SK-N-SH (cell line): ENCODE results near the gene TBCE. TPM values are rescaled to one million over a fixed set of nuclear protein-coding genes. Genes with fewer than 3 reads are reported as not detected.

Source experiments
- CTCF ChIA-PET: fragments of 300-600, 350-600 bp; formaldehyde crosslinking; extraction: SDS; loops from one replicate; lab custom pipeline; 2021; lab: Yijun Ruan, JAX
- POLR2A ChIA-PET: fragments of 350-600 bp; sonication (Branson Sonifier 250); formaldehyde crosslinking; extraction: SDS; loops from one replicate; lab custom pipeline; 2020; ENCODE audit warnings: antibody characterized with exemption, inconsistent platforms; lab: Yijun Ruan, JAX
- DNase-seq: peaks from one replicate; pipeline ENCODE4 v3.0.0; 2012
- H2AFZ ChIP-seq: fragments of 200-600 bp; sonication (generic); 2 replicates; pipeline ENCODE4 v1.8.1; 2016; ENCODE audit warnings: antibody characterized with exemption, mild to moderate bottlenecking, low read depth
- H3F3A ChIP-seq: fragments of 200-600 bp; sonication (generic); replicated peaks from 2 replicates; pipeline ENCODE3; 2016; ENCODE audit warnings: antibody characterized with exemption, mild to moderate bottlenecking; ENCODE audit not compliant: insufficient read depth
- H3K27ac ChIP-seq, 2 experiments: fragments of 200-500 bp in 1 of 2; fragments of 200-600 bp in 1 of 2; sonication (Bioruptor generic) in 1 of 2; sonication (generic), shearing (Covaris generic) in 1 of 2; 2 replicates each; pipeline versions ENCODE4 v1.5.1 to v1.6.1; 2014 to 2016; ENCODE audit warnings: low read depth in 2 of 2, inconsistent platforms in 1 of 2, low read length in 1 of 2, mild to moderate bottlenecking in 1 of 2, mixed read lengths in 1 of 2
- H3K27me3 ChIP-seq: fragments of 200-600 bp; sonication (generic), shearing (Covaris generic); 2 replicates; pipeline ENCODE4 v1.6.1; 2016; ENCODE audit warnings: mixed run types; ENCODE audit not compliant: insufficient read depth
- H3K36me3 ChIP-seq, 2 experiments: fragments of 200-500 bp in 1 of 2; fragments of 200-600 bp in 1 of 2; sonication (Bioruptor generic) in 1 of 2; sonication (generic) in 1 of 2; replicated peaks in 1 of 2; 2 replicates each; pipeline versions ENCODE3 to v1.5.1; 2014 to 2016; ENCODE audit warnings: low read length in 1 of 2, mild to moderate bottlenecking in 1 of 2; ENCODE audit not compliant: insufficient read depth in 2 of 2, control insufficient read depth in 1 of 2
- H3K4me1 ChIP-seq, 2 experiments: fragments of 200-500 bp in 1 of 2; fragments of 200-600 bp in 1 of 2; sonication (Bioruptor generic) in 1 of 2; sonication (generic), shearing (Covaris generic) in 1 of 2; 2 replicates each; pipeline versions ENCODE4 v1.5.1 to v1.6.1; 2014 to 2016; ENCODE audit warnings: low read depth in 1 of 2, low read length in 1 of 2, mixed run types in 1 of 2; ENCODE audit not compliant: insufficient read depth in 2 of 2, control insufficient read depth in 1 of 2
- H3K4me2 ChIP-seq: fragments of 200-600 bp; sonication (generic), shearing (Covaris generic); 2 replicates; pipeline ENCODE4 v1.6.1; 2017; ENCODE audit warnings: mixed run types
- H3K4me3 ChIP-seq, 2 experiments: fragments of 200-500 bp in 1 of 2; fragments of 200-600 bp in 1 of 2; sonication (Bioruptor generic) in 1 of 2; sonication (generic), shearing (Covaris generic) in 1 of 2; 2 replicates each; pipeline versions ENCODE4 v1.5.1 to v1.8.1; 2014 to 2016; ENCODE audit warnings: low read depth in 2 of 2, inconsistent platforms in 1 of 2, low read length in 1 of 2, mild to moderate bottlenecking in 1 of 2, mixed read lengths in 1 of 2, moderate library complexity in 1 of 2
- H3K79me2 ChIP-seq: fragments of 200-600 bp; sonication (generic); 2 replicates; pipeline ENCODE4 v1.8.1; 2017; ENCODE audit warnings: mild to moderate bottlenecking; ENCODE audit not compliant: insufficient read depth
- H3K9ac ChIP-seq: fragments of 200-600 bp; sonication (generic); 2 replicates; pipeline ENCODE4 v1.6.1; 2017; ENCODE audit warnings: mixed run types
- H3K9me2 ChIP-seq: fragments of 200-600 bp; sonication (generic); 2 replicates; pipeline ENCODE4 v1.6.1; 2017; ENCODE audit warnings: mixed run types
- H3K9me3 ChIP-seq: fragments of 200-600 bp; sonication (generic); 2 replicates; pipeline ENCODE4 v1.6.1; 2017; ENCODE audit warnings: mixed run types, mild to moderate bottlenecking, moderate library complexity
- H4K20me1 ChIP-seq: fragments of 200-600 bp; sonication (generic); 2 replicates; pipeline ENCODE4 v1.6.1; 2017; ENCODE audit warnings: mild to moderate bottlenecking, mixed run types; ENCODE audit not compliant: insufficient read depth
- CHD2 ChIP-seq: fragments of 150-350 bp; IDR thresholded peaks from 2 replicates; pipeline ENCODE4 v1.6.1; 2018; ENCODE audit warnings: low read length; ENCODE audit not compliant: partially characterized antibody
- ELF1 ChIP-seq: IDR thresholded peaks from 2 replicates; pipeline ENCODE4 v1.4.0; 2012
- EP300 ChIP-seq, 2 experiments: IDR thresholded peaks; 2 replicates each; pipeline versions ENCODE4 v1.4.0 to v1.6.1; 2012; ENCODE audit warnings: borderline replicate concordance in 1 of 2, low read depth in 1 of 2, low read length in 1 of 2
- FOXJ3 ChIP-seq: sonication (generic); formaldehyde crosslinking; IDR thresholded peaks from 2 replicates; pipeline ENCODE4 v1.5.1; 2020; ENCODE audit warnings: mild to moderate bottlenecking, missing genetic modification reagents
- GABPA ChIP-seq: IDR thresholded peaks from 2 replicates; pipeline ENCODE4 v1.4.0; 2012; ENCODE audit warnings: low read depth, mild to moderate bottlenecking
- JUND ChIP-seq: IDR thresholded peaks from 2 replicates; pipeline ENCODE4 v1.4.0; 2012
- MEF2A ChIP-seq: IDR thresholded peaks from 2 replicates; pipeline ENCODE4 v1.4.0; 2012; ENCODE audit warnings: low read depth, borderline replicate concordance
- POLR2AphosphoS5 ChIP-seq: IDR thresholded peaks from 2 replicates; pipeline ENCODE4 v1.6.1; 2012; ENCODE audit warnings: low read depth, low read length
- RCOR1 ChIP-seq: fragments of 150-350 bp; IDR thresholded peaks from 2 replicates; pipeline ENCODE4 v1.6.1; 2017; ENCODE audit warnings: antibody characterized with exemption, low read length
- SIN3A ChIP-seq: IDR thresholded peaks from 2 replicates; pipeline ENCODE4 v1.6.1; 2012; ENCODE audit warnings: low read depth, mild to moderate bottlenecking, low read length, moderate library complexity, borderline replicate concordance
- SMC3 ChIP-seq: IDR thresholded peaks from 2 replicates; pipeline ENCODE4 v1.6.1; 2012; ENCODE audit warnings: low read depth, low read length, improper control_type of control experiment
- TAF1 ChIP-seq: IDR thresholded peaks from 2 replicates; pipeline ENCODE4 v1.6.1; 2012; ENCODE audit warnings: low read depth, mild to moderate bottlenecking, low read length, moderate library complexity, borderline replicate concordance
- TCF12 ChIP-seq: IDR thresholded peaks from 2 replicates; pipeline ENCODE4 v1.4.0; 2012
- TEAD4 ChIP-seq: IDR thresholded peaks from 2 replicates; pipeline ENCODE4 v1.4.0; 2012; ENCODE audit warnings: mild to moderate bottlenecking, borderline replicate concordance; ENCODE audit not compliant: insufficient read depth
- YY1 ChIP-seq: IDR thresholded peaks from 2 replicates; pipeline ENCODE4 v1.4.0; 2012; ENCODE audit warnings: low read depth, mild to moderate bottlenecking
- ZBTB33 ChIP-seq: IDR thresholded peaks from 2 replicates; pipeline ENCODE4 v1.4.0; 2012; ENCODE audit warnings: low read depth, borderline replicate concordance
- WGBS: methylation state at CpG from one replicate; pipeline ENCODE4 v1.1.6; 2017; ENCODE audit warnings: low lambda C conversion rate; 5-methylcytosine and 5-hydroxymethylcytosine counted together
- polyA plus RNA-seq, 3 experiments: library from polyadenylated mRNA; depleted of rRNA; stranded (reverse); fragments of >200 nt; gene quantifications; 2 replicates each; pipeline ENCODE4 v1.2.3, GENCODE V29; 2012
- TF ChIP-seq, protein P1 (sequence below): IDR thresholded peaks from 2 replicates; pipeline ENCODE4; 2012
- TF ChIP-seq, protein P2 (sequence below): IDR thresholded peaks from 2 replicates; pipeline ENCODE4 v1.6.1; 2012; ENCODE audit warnings: mild to moderate bottlenecking, low read depth, low read length, moderate library complexity
- TF ChIP-seq, protein P3 (sequence below): fragments of 150-350 bp; IDR thresholded peaks from 2 replicates; pipeline ENCODE4 v1.6.1; 2016; ENCODE audit warnings: mild to moderate bottlenecking, low read depth, low read length

TBCE gene
- polyA plus RNA-seq, 1 of the 3 experiments (the other 2 are of a cell fraction), result 18.3 TPM

GRCh38 chr1:235327559-235328270, 39.5 kb upstream of the TBCE start, which contains the start of gene ARID4B (continued):
- TF ChIP-seq ELF1 (peak; percentile 26; the same call in 1 of the 2 replicates), TEAD4 (no peak), TAF1 (peak; percentile 89), CHD2 (no peak), TCF12 (0 out of 2 replicates have a peak, but pooled peaks have one; percentile 18), GABPA (peak; percentile 46; the same call in 1 of the 2 replicates), YY1 (no peak), SIN3A (peak; percentile 68), JUND (no peak), SMC3 (no peak)
- TF ChIP-seq, protein P1, sequence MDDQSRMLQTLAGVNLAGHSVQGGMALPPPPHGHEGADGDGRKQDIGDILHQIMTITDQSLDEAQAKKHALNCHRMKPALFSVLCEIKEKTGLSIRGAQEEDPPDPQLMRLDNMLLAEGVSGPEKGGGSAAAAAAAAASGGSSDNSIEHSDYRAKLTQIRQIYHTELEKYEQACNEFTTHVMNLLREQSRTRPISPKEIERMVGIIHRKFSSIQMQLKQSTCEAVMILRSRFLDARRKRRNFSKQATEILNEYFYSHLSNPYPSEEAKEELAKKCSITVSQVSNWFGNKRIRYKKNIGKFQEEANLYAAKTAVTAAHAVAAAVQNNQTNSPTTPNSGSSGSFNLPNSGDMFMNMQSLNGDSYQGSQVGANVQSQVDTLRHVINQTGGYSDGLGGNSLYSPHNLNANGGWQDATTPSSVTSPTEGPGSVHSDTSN, result peak; percentile 50

DNA sequence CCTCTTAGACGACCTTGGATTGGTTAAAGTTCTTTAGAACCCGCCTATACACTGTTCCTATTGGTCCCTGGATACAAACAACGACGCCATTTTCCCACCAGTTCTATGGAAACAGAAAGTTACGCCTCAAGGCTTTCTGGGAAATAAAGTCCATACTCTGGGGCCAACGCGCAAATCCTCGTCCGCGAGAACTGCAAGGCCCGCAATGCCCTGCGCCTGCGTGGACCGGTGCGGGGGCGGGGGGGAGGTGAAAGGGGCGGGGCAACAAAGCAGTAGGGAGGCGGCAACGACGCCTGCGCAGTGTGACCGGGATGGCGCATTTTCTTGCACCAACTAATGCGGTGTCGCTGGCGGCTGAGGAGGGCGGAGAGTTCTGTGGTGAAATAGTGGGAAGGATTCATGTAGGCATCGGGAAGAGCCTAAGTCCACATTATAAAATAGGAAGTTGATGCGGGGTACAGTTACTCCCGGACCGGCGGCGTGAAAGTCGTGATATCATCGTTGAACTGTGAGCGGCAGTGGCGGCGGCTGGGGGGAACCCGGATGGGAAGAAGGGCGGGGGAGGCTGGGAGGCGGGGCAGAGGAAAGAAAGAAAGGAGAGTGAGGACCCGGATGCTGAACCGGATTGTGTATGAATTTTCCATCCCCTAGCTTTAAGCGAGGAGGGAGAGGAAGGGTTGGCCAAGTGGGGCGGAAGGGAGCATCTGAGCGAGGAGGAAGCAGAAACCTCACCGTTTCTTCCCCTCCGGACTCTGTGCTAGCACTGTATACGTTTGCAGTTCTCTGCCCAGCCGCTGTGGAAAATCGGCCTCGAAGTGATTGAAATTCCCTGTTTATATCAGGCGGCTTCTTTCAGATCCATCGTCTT, 38.7 kb upstream of the TBCE start, which contains the start of gene GGPS1:
Gene GGPS1 (plus strand): TSS at position 300 of the 868 bp plus-strand sequence. CDS start 6,695 bp downstream, outside the sequence.
- ChIA-PET CTCF (interaction anchor here (1.0 to 5.9 kb wide), 6 partner anchors 39 to 110 kb away, joined by 3 to 34 read pairs (median 4); partner anchors contain the start of gene TBCE), POLR2A (interaction anchor here (1.0 to 1.8 kb wide), 3 partner anchors 11 to 87 kb away, joined by 3 to 6 read pairs (median 5); partner anchors contain the start of gene TBCE)
- H3K9me2 ChIP-seq, result no peaks in the 10 kb centered on the region
- WGBS, result under 1% methylated on average over 54 of the region's 54 CpGs
- H3K36me3 ChIP-seq, result peaks cover 14 to 28% of the 10 kb centered on the region in 2 experiments
- peak within 1 kb of the TSS; percentile 94 for H3K4me2 ChIP-seq
- H4K20me1 ChIP-seq, result peaks cover 58% of the 10 kb centered on the region
- H3K4me3 ChIP-seq, result peak within 1 kb of the TSS; percentile 86
- peaks cover 87% of the 10 kb centered on the region for H3K79me2 ChIP-seq
- H3K4me1 ChIP-seq, result peaks cover 13 to 28% of the 10 kb centered on the region in 2 experiments; a peak in 3 of 4 replicates
- peak; percentile 92 for DNase-seq
- H3K9ac ChIP-seq, result peak within 1 kb of the TSS; percentile 91
- H2AFZ ChIP-seq, result peak within 1 kb of the TSS; percentile 80
- H3K27ac ChIP-seq, result peak within 1 kb of the TSS; percentile 96 to 99
- no peaks in the 10 kb centered on the region for H3K27me3 ChIP-seq
- peaks cover 19% of the 10 kb centered on the region for H3F3A ChIP-seq
- H3K9me3 ChIP-seq, result no peaks in the 10 kb centered on the region
- TF ChIP-seq RCOR1 (no peak; the same call in 1 of the 2 replicates), MEF2A (no peak), SMC3 (peak; percentile 32), EP300 (IDR thresholded peaks at IDR 0.05; ENCODE audit: borderline replicate concordance in 1 of 2, low read depth in 1 of 2, low read length in 1 of 2) (peak; percentile 8 to 13; a peak in 1 of 4 replicates), JUND (no peak), POLR2AphosphoS5 (peak; percentile 94), ZBTB33 (0 out of 2 replicates have a peak, but pooled peaks have one; percentile 56), YY1 (peak; percentile 85; the same call in 1 of the 2 replicates), FOXJ3 (CRISPR knock-in tag) (0 out of 2 replicates have a peak, but pooled peaks have one; percentile 43)
- TF ChIP-seq, protein P2, sequence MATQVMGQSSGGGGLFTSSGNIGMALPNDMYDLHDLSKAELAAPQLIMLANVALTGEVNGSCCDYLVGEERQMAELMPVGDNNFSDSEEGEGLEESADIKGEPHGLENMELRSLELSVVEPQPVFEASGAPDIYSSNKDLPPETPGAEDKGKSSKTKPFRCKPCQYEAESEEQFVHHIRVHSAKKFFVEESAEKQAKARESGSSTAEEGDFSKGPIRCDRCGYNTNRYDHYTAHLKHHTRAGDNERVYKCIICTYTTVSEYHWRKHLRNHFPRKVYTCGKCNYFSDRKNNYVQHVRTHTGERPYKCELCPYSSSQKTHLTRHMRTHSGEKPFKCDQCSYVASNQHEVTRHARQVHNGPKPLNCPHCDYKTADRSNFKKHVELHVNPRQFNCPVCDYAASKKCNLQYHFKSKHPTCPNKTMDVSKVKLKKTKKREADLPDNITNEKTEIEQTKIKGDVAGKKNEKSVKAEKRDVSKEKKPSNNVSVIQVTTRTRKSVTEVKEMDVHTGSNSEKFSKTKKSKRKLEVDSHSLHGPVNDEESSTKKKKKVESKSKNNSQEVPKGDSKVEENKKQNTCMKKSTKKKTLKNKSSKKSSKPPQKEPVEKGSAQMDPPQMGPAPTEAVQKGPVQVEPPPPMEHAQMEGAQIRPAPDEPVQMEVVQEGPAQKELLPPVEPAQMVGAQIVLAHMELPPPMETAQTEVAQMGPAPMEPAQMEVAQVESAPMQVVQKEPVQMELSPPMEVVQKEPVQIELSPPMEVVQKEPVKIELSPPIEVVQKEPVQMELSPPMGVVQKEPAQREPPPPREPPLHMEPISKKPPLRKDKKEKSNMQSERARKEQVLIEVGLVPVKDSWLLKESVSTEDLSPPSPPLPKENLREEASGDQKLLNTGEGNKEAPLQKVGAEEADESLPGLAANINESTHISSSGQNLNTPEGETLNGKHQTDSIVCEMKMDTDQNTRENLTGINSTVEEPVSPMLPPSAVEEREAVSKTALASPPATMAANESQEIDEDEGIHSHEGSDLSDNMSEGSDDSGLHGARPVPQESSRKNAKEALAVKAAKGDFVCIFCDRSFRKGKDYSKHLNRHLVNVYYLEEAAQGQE, result no peak; the same call in 1 of the 2 replicates
- TF ChIP-seq, protein P3, sequence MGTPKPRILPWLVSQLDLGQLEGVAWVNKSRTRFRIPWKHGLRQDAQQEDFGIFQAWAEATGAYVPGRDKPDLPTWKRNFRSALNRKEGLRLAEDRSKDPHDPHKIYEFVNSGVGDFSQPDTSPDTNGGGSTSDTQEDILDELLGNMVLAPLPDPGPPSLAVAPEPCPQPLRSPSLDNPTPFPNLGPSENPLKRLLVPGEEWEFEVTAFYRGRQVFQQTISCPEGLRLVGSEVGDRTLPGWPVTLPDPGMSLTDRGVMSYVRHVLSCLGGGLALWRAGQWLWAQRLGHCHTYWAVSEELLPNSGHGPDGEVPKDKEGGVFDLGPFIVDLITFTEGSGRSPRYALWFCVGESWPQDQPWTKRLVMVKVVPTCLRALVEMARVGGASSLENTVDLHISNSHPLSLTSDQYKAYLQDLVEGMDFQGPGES, result peak; percentile 55; the same call in 1 of the 2 replicates
